ENCODE measurements around the gene KCNK6. TPM values are rescaled to one million over a fixed set of nuclear protein-coding genes. Genes with fewer than 3 reads are reported as not detected.

The KCNK6 gene
- total RNA-seq, 1 donor from 2014 or later: 14.1 TPM

GRCh38 chr19:38291855-38292254 lies 27.8 kb upstream of the KCNK6 start:
- no peak for DNase-seq (ENCODE audit: low spot score)
- intact Hi-C loops (cut with DNase I): no loop called here

GRCh38 chr19:38293281-38293680 lies 26.4 kb upstream of the KCNK6 start:
- intact Hi-C loops (cut with DNase I): no loop called here
- DNase-seq (ENCODE audit: low spot score): no peak

- intact Hi-C loops (cut with DNase I): no loop called here
Observed at GRCh38 chr19:38294090-38294489, 25.6 kb upstream of the KCNK6 start.

GRCh38 chr19:38298821-38299680 lies 20.6 kb upstream of the KCNK6 start:
- DNase-seq (ENCODE audit: low spot score): no peak

More at GRCh38 chr19:38294090-38294489, 25.6 kb upstream of the KCNK6 start:
- DNase-seq (ENCODE audit: low spot score): no peak

GRCh38 chr19:38303517-38304351 lies 15.9 kb upstream of the KCNK6 start, which contains the start of gene C19orf33:
Gene C19orf33 (plus strand): TSS chr19:38304251. CDS start chr19:38304262, 11 bp downstream.
- no peak for DNase-seq (ENCODE audit: low spot score)
- intact Hi-C loops (cut with DNase I): no loop called here

More at GRCh38 chr19:38298821-38299680, 20.6 kb upstream of the KCNK6 start:
- intact Hi-C loops (cut with DNase I): no loop called here

GRCh38 chr19:38304352-38304865 lies 15.2 kb upstream of the KCNK6 start:
- DNase-seq (ENCODE audit: low spot score): no peak

GRCh38 chr19:38304866-38305429 lies 14.7 kb upstream of the KCNK6 start:
- intact Hi-C loops (cut with DNase I): no loop called here
- no peak for DNase-seq (ENCODE audit: low spot score)

More at GRCh38 chr19:38304352-38304865, 15.2 kb upstream of the KCNK6 start:
- intact Hi-C loops (cut with DNase I): no loop called here

GRCh38 chr19:38306236-38306635 lies 13.4 kb upstream of the KCNK6 start:
- intact Hi-C loops (cut with DNase I): no loop called here
- DNase-seq (ENCODE audit: low spot score): no peak

- no peak for DNase-seq (ENCODE audit: low spot score)
- intact Hi-C loops (cut with DNase I): no loop called here
Observed at GRCh38 chr19:38307076-38307475, 12.6 kb upstream of the KCNK6 start.

- intact Hi-C loops (cut with DNase I): no loop called here
- no peak for DNase-seq (ENCODE audit: low spot score)
Observed at GRCh38 chr19:38307597-38307996, 12.0 kb upstream of the KCNK6 start.

GRCh38 chr19:38308006-38308766 lies 11.5 kb upstream of the KCNK6 start:
- DNase-seq (ENCODE audit: low spot score): no peak
- intact Hi-C loops (cut with DNase I): no loop called here

- no peak for DNase-seq (ENCODE audit: low spot score)
- intact Hi-C loops (cut with DNase I): no loop called here
Observed at GRCh38 chr19:38308926-38309614, 10.6 kb upstream of the KCNK6 start.

- no peak for DNase-seq (ENCODE audit: low spot score)
Observed at GRCh38 chr19:38309615-38310278, 9.9 kb upstream of the KCNK6 start.

GRCh38 chr19:38310279-38310670 lies 9.4 kb upstream of the KCNK6 start:
- intact Hi-C loops (cut with DNase I): no loop called here
- no peak for DNase-seq (ENCODE audit: low spot score)

More at GRCh38 chr19:38309615-38310278, 9.9 kb upstream of the KCNK6 start:
- intact Hi-C loops (cut with DNase I): no loop called here

- DNase-seq (ENCODE audit: low spot score): no peak
- intact Hi-C loops (cut with DNase I): no loop called here
Observed at GRCh38 chr19:38310986-38311385, 8.7 kb upstream of the KCNK6 start.

GRCh38 chr19:38315657-38316476 lies 3.8 kb upstream of the KCNK6 start, which contains the start of gene YIF1B:
Gene YIF1B (minus strand): TSS chr19:38315947. CDS start chr19:38315917, 30 bp downstream.
- intact Hi-C loops (cut with DNase I): no loop called here
- DNase-seq (ENCODE audit: low spot score): peak; percentile 98

GRCh38 chr19:38316477-38317067 lies 3.1 kb upstream of the KCNK6 start:
- intact Hi-C loops (cut with DNase I): no loop called here
- DNase-seq (ENCODE audit: low spot score): no peak

All from cardiac septum (tissue), 1 donor.